ENCODE results near the gene DACT2.

- TF ChIP-seq CTCF (conservative IDR thresholded peaks at IDR 0.05) (no peak), ZFX (IDR thresholded peaks at IDR 0.05) (no peak)
Measured at GRCh38 chr6:168326294-168327261, 7.0 kb upstream of the DACT2 start.

All from C4-2B (cell line).